ENCODE measurements around the gene HOXA7. TPM values are rescaled to one million over a fixed set of nuclear protein-coding genes. Genes with fewer than 3 reads are reported as not detected.

Gene HOXA7
- total and polyA plus RNA-seq, 7 donors, result 4.7 to 23.9 (median 9.1) TPM

DNA sequence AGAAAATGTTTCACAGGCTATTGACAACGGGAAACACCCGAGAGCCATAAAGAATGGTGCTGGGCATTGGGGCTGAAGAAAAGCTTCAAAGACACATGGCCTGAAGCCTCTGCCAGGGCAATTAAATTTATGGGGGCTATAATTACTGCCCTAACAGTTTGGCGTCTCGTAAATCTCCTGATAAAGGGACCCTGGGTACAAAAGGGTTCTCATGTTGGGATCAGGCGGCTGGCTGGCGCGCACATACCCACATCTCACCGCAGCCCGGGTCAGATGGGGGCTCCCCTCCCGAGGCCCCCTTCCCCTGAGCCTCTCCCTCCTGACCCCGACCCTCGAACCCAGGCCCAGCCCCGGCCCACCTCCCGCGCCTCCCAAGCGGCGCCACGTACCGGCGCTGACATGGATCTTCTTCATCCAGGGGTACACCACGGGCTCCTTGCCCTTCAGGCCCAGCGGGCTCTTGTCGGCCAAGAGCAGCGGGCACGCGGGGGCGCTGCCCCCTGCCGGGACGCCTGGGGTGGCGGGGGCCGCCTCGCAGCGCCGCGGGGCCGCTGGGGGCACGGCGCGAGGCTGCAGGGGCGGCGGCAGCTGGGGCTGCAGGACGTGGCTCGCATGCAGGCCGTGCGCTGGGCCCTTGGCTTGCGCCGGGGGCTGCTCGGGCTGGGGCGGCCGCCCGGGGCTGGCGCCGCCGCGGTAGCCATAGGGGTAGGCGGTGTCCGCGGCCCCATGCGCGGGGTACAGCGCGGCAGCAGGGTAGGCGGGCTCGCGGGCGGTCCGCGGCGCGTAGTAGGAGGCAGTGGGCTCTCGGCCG, 26.5 kb downstream of the HOXA7 start:
- Histone ChIP-seq H3K4me3 (peak overlapping the region; percentile 65 to 88 (median 80)), H3K4me1 (peaks cover 0 to 76% (median 61%) of the 10 kb centered on the region in 4 donors), H3K27ac (peak overlapping the region; percentile 91 to 99 (median 94)), H3K27me3 (no peaks in the 10 kb centered on the region), H3K9me3 (no peaks in the 10 kb centered on the region), H3K36me3 (no peaks in the 10 kb centered on the region)
- intact Hi-C loops (cut with DNase I), result loop anchor here (2.0 kb wide), 1 partner anchor 31 kb away; no protein-coding TSS in a partner anchor
- DNase-seq, result peak; percentile 68
- 6 to 38% methylated on average over 72 of the region's 72 CpGs for WGBS, 2 donors
- TF ChIP-seq POLR2AphosphoS5 (IDR thresholded peaks at IDR 0.05) (peak in 2 of 4 donors; percentile 17 to 32), POLR2A (IDR thresholded peaks at IDR 0.05) (no peak), EP300 (IDR thresholded peaks at IDR 0.05) (no peak), CTCF (IDR thresholded peaks at IDR 0.05) (peak in 1 of 4 experiments; percentile 14)

DNA sequence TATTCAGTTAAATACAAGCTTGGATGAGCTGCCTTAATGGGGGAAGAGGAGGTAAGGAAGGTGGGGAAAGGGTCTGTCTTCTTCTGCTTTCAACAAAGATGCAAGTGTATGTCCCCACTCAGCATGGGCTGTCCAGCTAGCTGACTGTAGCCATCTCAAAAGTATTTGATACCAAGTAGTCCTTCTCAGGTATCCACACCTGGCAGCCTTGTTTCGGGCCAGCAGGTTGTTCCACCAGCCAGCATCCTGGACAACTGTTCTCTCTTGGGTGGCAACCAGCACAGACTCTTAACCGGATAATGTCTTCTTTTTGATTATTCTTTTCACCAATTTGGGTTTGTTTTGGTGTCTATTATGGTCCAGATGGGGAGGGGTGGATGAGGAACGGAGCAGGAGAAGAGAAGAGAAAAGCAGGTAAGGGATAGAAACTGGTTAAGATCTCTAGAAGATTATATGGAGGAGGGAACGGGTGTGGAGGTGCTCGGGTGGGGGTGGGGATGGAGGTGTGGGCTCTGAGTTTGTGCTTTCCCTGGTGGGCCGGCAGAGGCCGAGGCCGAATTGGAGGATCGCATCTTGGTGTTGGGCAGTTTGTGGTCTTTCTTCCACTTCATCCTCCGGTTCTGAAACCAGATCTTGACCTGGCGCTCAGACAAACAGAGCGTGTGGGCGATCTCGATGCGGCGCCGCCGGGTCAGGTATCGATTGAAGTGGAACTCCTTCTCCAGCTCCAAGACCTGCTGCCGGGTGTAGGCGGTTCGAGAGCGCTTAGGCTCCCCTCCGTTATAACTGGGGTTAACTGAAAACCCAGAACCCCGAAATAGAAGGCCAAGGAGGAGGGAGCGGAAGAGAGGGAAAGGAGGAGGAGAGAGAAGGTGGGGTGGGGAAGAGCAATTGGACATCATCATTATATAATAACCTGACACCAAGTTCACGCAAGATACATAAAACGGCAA, 27.4 kb downstream of the HOXA7 start:
- TF ChIP-seq POLR2AphosphoS5 (IDR thresholded peaks at IDR 0.05) (peak in 1 of 4 donors; percentile 2), CTCF (IDR thresholded peaks at IDR 0.05) (no peak)
- intact Hi-C loops (cut with DNase I), result no loop called here
- no peaks in the 10 kb centered on the region for H3K9me3 ChIP-seq
- peak overlapping the region; percentile 34 to 88 (median 80) for H3K4me3 ChIP-seq
- peak overlapping the region; percentile 91 to 99 (median 94) for H3K27ac ChIP-seq
- no peaks in the 10 kb centered on the region for H3K36me3 ChIP-seq
- H3K4me1 ChIP-seq, result peaks cover 0 to 75% (median 60%) of the 10 kb centered on the region in 4 donors
- H3K27me3 ChIP-seq, result no peaks in the 10 kb centered on the region
- DNase-seq, result no peak
- WGBS, 2 donors, result 19 to 72% methylated on average over 28 of the region's 28 CpGs

DNA sequence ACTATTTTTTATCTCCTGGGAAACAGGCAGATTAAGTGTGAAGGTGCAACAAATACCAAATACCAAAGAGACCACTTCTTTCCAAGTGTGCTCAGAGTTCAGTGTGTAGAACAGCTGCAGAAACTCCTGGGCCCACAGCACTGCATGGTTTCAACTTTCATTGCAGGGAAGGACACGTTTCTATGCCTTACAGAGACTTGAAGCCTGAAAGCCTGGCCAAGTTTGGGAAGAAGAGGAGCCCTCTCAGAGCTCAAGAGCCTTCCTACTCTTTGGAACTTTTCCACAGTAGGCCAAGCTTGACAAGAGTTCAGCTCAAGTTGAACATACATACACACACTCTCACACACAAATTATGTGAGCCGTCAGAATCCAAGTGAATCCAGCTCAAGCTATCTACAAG, 28.4 kb downstream of the HOXA7 start:
- peaks cover 0 to 74% (median 61%) of the 10 kb centered on the region in 4 donors for H3K4me1 ChIP-seq
- intact Hi-C loops (cut with DNase I), result no loop called here

More for the DNA sequence above, 28.4 kb downstream of the HOXA7 start:
- H3K9me3 ChIP-seq, result no peaks in the 10 kb centered on the region
- TF ChIP-seq EP300 (IDR thresholded peaks at IDR 0.05) (no peak), CTCF (IDR thresholded peaks at IDR 0.05) (no peak), POLR2AphosphoS5 (IDR thresholded peaks at IDR 0.05) (peak in 3 of 4 donors; percentile 5 to 42 (median 36))
- peak overlapping the region; percentile 91 to 99 (median 94) for H3K27ac ChIP-seq
- no peaks in the 10 kb centered on the region for H3K27me3 ChIP-seq
- no peak overlapping the region for H3K4me3 ChIP-seq
- no peaks in the 10 kb centered on the region for H3K36me3 ChIP-seq
- no peak for DNase-seq
- 29 to 52% methylated on average over 2 of the region's 2 CpGs for WGBS, 2 donors
